NCI-H2029 treated with DMSO at 0.1 percent for 48 hours (cell line): ENCODE data around the gene COX19.

ENCODE experiments used
- DNase-seq: peaks from one replicate; lab custom pipeline; 2025; lab: John Stamatoyannopoulos, UW

Gene COX19, protein sequence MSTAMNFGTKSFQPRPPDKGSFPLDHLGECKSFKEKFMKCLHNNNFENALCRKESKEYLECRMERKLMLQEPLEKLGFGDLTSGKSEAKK

DNA sequence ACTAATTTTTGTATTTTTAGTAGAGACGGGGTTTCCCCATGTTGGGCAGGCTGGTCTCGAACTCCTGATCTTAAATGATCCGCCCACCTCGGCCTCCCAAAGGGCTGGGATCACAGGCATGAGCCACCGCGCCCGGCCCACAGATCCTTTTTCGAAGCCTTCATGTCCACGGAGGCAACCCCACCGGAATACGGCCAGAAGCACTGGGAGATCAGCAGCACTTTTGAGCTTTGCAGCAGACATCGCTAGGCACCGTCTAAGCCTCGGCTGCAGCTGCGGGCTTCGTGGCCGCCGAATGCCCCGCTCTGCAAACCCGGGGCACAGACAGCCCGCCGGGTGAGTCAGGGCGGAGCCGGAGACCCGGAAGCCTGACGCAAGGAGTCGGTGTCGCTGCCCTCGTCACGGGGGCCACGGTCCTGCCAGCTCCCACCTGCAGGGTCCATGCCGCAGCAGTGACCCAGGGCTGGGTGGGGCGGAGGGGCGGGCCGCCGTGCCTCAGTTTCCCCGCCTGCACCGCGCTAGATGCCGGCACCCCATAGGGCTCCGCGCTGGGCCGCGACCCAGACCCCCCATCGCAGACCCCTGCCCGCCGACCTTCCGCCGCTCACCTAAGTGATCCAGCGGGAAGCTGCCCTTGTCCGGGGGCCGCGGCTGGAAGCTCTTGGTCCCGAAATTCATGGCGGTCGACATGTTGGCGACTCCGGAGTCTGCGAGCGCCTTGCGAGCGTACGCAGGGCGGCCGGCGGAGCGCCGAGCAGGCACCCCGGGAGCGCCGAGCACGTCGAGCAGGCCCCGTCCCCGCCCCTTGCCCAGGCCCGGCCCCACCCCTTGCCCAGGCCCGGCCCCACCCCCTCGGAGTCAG, at the start of gene COX19:
TSS of gene COX19 (minus strand) at position 730 of the 862 bp plus-strand sequence. CDS start at position 690, 40 bp downstream.
- DNase-seq: no peak

DNA sequence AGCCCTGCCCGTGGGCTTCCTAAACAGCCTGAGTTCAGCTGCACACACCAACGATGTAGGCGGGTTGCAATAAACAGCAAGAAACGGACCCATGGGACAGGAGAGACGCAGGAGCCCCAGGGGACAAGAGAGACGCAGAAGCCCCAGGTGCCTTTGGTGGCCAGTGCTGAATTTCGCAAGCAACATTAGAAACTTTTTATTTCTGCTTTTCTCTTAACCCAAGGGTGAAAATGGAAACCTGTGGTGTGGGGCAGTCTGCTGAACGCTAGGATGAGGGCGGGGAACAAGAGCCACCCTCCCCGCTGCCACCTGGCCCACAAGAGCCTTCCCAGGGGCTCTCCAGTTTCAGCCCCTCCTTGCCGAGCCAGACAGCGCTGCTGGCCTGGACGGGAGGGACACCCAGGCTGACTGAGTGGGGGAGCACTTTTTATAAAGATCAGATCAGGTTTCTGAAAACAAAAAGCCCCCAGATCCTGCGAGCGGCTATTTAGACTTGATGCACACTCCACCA, 49.0 kb upstream of the COX19 start:
- no peak for DNase-seq

DNA sequence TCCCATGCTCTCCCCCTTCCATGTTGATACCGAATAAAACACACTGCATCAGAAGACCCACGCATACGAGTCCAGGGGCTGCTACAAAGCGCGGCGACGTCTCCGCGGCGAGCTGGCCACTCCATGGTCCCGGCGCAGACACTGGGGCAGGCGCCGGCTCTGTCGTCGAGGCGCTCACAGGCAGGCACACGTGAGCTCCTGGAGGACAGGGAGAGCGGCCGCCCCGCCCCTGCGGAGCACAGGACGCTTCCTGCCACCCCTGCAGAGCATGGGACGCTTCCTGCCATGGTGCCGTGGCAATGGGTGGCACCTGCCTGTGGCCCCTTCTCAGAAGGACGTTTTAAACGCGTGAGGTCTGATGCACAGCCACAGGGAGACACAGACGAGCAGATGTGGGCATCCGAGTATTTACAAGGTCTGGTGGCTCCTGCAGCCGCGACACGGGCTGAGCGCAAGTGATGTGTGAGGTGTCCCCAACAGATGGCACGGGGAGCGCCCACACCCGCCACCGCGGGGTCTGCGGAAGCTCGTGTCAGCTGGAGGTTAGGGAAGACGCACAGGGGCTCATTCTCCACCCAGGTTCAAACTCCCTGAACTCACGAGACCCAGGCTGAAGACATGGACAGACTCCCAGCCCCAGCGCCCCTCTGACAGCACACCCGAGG, 47.6 kb upstream of the COX19 start:
- no peak for DNase-seq

DNA sequence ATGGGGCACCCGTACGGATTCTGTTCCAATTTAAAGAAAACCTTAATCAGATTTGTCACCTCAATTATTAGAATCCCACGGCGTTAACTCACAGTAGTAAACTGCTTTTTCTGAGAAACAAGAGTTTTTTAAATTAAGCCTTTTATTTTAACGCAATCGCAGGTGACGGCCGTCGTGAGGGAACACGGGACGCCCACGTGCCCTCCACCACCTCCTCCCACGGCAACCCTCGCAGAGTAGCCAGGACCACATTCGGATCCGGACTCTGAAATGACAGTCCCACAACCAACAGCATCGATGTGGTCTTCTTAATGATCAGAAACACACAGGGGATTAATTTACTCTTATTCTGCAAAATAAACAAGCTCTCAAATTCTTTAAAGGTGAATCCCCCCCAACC, 47.0 kb upstream of the COX19 start:
- DNase-seq: no peak

DNA sequence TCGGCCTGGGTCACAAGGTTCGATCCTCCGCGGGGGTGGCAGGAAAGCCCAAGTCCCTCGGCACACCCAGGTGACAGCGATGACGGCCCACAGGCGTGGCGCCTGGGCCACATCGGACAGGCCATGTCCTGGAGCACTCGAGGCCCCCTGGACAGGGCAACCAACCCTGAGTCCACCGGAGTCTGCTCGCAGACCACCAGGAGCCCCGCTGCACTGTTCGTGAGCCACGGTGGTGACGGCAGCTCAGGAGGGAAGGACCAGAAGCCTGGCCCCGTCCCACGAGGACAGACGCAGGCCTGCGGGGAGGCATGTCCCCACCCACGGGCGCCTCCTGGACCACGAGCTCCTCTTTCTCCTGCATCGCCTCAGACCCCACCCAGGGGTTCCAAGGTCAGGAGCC, 46.6 kb upstream of the COX19 start:
- no peak for DNase-seq

DNA sequence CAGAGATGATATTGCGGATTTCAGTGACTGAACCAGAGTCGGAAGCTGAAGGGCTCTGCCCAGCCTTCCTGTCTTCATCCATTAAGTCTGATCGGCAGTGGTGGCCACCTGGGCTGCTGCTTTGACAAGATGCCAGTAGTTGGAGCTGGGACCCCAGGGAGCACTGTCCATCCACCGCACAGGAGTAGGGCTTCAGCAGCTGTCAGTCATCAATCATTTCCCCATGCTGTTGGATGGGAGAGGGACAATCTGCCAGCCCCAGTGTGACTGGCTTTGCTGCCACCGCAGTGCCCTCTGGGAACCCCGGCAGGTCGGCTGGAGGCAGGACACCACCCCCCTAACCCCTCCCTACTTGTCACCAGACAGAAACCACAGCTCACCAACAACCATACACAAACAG, 46.0 kb upstream of the COX19 start:
- DNase-seq: no peak

DNA sequence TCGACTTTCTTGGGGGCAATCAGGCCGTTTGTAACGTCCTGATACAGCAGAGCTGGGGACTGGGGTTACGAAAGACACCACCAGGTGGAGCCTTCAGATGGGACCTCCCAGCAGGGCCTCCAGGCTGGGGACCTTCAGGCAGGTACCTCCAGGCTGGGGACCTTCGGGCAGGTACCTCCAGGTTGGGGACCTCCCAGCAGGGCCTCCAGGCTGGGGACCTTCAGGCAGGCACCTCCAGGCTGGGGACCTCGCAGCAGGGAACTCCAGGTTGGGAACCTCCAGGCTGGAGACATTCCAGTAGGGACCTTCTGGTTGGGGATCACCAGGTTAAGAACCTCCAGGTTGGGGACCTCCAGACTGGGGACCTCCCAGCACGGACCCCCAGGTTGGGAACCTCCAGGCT, 45.5 kb upstream of the COX19 start:
- DNase-seq: no peak

DNA sequence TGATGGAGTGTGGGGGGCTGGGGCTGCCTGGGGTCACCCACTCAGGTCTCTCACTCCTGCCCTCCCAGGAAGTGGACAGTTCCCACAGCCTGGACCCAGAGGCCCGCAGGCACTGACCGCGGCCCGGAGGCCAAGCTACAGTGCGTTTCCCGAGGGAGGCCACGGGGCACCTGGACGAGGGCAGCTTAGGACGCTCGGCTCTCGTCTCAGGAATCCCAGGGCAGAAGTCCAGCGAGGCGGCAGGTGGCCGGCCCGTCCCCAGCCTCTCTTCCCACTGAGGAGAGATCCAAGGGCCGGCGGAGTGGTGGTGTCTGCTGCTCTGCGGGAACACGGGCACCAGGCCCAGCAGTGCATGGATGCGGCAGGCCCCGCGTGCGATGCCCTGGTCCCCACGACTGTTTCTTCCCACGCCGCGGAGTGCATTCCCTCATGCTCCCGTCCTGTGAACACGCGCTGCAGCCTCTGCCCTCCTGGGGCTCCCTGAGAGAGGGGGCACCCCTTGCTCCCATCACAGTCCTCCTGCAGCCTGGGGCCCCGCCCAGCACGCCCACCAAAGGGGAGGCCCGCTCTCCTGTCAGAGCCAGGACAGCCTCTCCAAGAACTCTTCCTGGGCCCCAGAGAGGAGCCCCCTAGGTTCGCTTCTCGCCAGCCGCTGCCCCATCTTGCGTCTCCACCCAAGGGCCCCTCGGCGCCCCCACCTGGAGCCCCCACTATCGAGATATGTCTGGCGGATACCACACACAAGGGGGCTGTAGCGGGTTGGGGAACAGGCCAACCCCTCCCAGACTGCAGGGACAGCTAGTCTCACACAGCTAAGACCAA, 44.7 kb upstream of the COX19 start:
- no peak for DNase-seq

DNA sequence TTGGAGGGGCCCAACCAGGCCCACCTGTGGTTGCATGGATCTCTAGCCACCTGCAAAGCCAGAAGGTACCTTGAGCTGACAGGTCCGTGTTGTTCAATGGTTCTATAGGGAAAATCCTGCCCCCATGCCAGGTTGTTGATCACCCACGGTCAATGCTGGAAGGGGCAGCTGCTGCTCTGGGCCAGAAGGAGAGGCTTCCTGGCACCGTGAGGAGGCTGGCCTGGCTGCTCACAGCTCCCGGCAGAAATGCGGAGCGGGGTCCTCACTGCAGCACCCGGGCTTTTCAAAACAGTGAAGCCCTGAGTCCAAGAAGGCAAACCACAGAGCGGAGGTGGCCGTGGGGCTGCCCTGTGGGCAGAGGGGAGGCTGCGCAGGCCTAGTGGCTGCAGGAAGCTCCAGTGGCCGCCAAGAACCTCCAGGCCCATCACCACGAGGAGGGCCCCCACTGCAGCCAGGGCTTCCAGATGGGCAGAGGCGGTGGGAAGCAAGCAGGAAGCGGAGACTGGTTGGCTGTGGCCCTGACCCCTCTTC, 44.0 kb upstream of the COX19 start:
- DNase-seq: no peak

DNA sequence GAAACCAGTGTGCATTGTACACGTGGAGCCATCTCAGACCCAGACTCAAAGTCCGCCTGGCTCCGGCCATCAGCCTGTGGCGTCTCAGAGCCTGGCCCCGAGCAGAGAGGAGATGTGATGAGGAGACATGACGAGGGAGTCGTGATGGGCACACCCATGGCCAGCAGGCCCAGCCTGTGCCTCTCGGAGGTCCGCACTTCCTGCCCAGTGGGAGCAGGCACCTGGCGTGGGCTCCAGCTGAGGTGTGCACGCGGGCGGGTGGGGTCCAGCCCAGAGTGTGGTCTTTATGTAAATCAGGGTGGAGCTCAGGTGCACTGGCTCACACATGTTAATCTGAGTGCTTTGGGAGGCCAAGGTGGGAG, 43.0 kb upstream of the COX19 start:
- no peak for DNase-seq

DNA sequence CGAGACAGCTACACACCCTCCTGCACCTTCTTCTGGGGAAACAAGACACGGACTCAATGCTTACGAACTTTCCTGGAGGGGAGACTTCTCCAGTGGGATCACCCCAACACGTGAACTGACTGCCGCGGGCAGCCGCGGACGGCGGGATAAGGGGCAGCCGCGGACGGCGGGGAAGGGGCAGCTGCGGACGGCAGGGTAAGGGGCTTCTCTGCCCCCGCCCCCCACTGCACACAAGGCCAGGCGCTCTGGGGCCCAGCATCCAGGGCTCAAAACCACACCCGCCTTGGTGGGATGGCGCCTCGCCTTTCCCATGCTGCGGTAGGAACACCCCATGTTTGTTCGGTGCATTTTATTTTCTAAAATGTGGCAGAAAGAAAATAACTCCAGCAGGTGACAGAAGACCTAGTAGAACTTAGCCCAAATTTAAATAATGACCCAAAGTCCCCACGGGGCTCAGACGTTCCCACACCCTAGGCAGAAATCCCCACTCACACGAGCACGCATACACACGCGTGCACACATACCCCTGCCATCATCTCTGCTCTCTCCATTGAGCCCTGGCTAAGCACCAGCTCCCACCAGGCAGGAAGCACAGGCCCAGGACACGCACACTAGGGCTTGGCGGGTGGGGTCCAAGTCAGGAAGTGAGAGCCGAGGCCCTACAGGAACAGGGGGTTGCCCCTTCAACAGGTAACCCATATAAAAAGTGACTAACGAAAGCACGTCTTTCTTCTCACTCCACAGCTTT, 42.4 kb upstream of the COX19 start:
- DNase-seq: no peak

DNA sequence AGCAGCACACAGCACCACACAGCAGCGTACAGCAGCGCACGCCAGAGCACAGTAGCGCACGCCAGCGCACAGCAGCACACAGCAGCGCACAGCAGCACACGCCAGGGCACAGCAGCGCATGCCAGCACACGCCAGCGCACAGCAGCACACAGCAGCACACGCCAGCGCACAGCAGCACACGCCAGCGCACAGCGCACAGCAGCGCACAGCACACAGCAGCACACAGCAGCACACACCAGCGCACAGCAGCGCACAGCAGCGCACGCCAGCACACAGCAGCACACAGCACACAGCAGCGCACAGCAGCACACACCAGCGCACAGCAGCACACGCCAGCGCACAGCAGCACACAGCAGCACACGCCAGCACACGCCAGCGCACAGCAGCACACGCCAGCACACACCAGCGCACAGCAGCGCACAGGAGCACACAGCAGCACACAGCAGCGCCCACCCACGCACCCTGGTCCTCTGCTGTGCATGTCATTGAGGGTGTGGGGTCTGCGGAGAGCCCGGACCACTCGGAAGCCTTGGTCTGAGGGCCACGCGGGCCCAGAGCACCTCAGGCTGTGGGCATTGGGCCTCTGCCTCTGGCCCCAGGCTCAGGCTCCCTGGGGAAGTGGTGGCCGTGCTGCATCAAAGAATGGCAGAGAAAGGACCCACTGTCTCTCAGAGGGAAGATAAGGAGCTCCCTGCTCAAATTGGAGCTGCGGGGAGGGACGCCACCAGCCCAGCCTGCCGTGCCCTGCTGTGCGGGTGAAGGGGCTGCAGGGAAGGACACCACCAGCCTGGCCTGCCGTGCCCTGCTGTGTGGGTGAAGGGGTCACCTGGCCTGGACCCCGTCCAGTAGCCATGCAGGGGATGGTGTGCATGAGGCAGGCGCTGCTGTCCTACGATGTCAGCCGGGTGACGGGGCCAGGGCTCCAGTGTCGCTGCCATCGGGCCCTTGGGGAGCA, 41.5 kb upstream of the COX19 start:
- no peak for DNase-seq

DNA sequence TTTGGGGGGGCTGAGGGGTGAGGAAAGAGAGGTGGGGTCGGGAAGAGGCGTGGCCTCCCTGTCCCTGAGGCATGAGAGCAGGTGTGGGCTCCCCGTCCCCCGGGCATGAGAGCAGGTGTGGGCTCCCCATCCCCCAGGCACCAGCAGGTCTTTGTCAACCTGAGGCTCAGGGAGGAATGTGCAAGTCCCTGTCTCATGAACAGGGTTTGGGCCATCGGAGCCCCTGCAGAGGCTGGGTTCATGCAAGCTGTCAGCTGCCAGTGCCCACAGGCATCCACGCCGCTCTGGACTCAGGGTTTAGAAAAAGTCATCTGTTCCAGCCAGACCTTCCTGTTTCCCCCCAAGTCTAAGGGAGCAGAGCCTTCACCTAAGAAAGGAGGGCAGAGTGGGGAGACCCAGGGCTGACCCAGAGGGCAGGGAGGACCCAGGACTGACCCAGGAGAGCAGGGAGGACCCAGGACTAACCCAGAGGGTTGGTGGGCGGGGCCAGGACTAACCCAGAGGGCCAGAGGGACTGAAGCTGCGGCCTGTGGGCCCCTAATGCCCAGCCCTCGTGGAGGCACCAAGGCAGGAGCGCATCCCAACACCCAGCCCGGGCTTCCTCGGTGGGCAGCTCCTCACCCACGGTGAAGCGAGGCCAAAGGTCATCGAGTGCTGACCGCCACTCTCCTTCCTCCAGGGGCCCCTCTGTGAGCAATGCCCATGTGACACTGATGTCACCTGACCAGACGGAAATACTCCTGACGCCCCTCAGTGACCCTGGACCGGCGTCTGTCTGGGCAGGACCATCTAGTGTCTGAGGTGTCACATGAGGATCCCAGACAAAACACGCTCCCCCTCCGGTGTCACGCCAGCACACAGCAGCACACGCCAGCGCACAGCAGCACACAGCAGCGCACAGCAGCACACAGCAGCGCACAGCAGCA, 40.1 kb upstream of the COX19 start:
- DNase-seq: no peak

DNA sequence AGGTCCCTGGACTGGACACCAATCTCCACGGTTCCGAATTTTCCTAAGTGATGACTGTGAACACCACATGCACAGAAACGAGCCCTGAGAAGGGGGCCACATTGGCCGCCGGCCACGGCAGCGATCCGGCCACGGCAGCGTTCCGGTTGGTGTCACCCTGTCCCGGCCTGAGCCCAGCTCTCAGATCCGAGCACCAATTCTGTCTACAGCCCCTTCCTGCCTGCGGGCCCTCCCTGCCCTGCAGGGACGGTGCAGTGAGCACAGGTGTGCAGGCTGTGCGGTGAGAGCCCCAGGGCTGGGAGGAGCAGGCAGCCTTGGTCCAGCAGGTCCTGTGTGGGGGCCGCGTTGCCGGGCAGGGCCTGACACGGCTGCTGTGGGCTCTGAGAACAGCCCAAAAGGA, 39.3 kb upstream of the COX19 start:
- DNase-seq: no peak

DNA sequence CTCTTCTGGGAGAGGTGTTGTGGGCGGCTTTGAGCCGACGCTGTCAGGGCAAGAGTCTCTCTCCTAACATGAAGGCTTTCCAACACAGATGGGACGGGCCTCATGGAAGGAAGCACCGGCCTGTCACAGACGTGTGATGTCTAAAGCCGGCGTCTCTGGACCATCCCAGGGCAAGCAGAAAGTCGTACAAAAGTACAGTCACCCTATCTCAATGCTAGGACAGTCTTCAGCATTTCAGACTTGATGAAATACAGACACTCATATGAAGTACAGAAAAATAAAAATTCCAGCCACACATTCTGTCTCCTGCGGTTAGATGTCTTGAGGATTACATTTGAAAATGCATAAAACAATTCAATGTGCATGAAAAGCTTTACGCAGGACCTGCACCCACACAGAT, 38.2 kb upstream of the COX19 start:
- DNase-seq: no peak

DNA sequence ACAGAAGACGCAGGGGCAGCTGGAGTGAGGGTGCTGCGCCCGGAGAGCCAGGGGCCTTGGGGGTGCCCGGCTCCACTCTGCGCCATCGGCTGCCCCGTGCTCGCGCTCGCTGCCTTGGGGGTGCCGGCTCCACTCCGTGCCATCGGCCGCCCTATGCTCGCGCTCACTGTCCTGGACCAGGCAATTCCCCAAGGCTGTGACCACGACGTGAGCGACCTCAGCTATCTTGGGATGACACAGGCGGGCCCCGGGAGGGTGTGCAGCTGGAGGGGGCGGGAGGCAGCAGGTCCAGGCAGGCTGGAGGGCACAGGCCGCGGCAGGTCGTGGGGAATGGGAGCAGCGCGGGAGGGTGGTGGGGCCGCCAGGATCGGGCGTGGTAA, 37.4 kb upstream of the COX19 start:
- DNase-seq: no peak

DNA sequence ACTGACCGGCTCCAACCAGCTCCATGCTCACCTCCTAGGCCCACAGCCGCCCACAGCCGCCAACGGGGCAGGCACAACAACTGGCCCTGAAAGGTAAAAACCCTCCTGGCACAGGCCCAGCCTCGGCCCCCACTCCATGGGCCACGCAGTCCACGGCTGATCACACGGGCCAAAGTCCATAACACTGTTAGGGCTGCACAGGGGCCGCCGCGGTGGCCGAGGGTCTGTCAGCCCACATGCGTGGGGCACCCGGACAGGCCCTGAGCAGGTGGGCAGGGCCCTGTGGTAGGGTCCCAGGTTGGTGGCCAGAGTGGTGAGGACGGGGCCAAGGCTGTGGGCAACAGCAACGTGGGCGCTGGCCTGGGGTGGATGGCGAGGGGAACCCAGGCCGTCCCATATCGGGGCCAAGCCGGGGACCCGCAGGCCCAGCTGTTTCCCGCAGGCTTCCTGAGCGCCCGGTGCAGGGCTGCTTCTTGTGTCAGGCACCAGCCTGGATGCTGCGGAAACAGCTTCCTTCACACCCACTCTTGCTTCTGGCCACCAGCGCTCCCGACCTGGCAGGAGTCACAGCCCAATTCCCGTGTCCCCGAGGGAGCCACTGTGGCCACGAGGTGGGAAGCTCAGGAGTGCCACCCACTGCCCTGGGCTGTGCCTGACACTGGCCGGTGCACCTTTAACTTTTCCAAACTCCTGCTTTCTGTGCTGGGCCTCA, 36.8 kb upstream of the COX19 start:
- DNase-seq: no peak

DNA sequence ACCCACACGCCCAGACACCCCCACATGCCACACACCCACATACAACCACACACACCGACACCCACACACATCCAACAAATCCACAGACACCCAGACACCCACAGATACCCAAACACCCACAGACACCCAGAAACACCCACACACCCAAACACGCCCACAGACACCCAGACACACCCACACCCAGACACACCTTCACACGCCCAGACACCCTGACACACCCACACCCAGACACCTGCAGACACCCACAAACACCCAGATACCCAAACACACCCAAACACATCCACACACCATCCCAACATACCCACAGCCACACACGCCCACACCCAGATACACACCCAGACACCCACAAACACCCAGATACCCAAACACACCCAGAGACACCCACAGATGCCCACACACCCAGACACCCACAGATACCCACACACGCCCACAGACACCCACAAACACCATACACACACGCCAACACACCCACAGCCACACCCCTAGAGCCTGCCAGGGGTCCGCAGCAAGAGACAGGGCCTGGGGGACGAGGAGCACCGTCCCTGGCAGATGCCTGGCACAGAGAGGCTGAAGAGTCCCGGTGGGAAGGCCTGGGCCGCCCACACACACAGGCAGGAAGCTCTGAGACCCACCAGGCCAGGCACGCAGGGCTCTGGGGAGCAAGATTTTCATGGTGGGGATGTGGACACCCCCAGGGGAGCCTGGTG, 36.1 kb upstream of the COX19 start:
- no peak for DNase-seq
